ENCODE results near the gene CFAP141.

DNA sequence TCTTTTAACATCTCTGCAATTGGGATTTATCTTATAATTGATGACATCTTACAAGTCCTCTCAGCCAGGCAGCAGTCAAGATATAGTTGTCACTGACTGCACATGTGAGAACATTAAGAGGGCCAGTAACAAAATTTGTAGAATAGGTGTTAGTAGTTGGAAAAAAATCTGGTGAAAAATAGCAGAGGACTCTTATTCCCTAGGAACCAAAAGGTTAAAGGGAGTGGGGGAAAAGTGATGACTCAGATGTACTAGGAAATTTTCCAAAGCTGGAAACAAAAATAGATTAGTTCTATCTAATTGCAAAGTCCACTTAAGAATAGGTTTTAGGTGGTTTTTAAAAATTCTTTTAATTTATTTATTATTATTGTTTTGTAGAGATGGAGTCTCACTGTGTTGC is 54.8 kb downstream of the CFAP141 start:
- TF ChIP-seq, protein P1, sequence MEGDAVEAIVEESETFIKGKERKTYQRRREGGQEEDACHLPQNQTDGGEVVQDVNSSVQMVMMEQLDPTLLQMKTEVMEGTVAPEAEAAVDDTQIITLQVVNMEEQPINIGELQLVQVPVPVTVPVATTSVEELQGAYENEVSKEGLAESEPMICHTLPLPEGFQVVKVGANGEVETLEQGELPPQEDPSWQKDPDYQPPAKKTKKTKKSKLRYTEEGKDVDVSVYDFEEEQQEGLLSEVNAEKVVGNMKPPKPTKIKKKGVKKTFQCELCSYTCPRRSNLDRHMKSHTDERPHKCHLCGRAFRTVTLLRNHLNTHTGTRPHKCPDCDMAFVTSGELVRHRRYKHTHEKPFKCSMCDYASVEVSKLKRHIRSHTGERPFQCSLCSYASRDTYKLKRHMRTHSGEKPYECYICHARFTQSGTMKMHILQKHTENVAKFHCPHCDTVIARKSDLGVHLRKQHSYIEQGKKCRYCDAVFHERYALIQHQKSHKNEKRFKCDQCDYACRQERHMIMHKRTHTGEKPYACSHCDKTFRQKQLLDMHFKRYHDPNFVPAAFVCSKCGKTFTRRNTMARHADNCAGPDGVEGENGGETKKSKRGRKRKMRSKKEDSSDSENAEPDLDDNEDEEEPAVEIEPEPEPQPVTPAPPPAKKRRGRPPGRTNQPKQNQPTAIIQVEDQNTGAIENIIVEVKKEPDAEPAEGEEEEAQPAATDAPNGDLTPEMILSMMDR (conservative IDR thresholded peaks at IDR 0.05; ENCODE audit: low read length), result no peak
- TF ChIP-seq EZH2phosphoT487 (IDR thresholded peaks at IDR 0.05; ENCODE audit: borderline replicate concordance), result no peak

All from Loucy (cell line).